Liver (tissue), 9 donors: ENCODE data around the gene PSMD14. TPM values are rescaled to one million over a fixed set of nuclear protein-coding genes. Genes with fewer than 3 reads are reported as not detected.

ENCODE experiments used
- DNase-seq: peaks from one replicate; pipeline ENCODE4 v3.0.0-alpha.2; 2017; ENCODE audit warnings: low spot score
- H3K27ac ChIP-seq, 2 donors: one replicate each; pipeline ENCODE4 v1.7.0; 2013; ENCODE audit warnings: inconsistent platforms in 2 of 2, low read length in 2 of 2, control low read depth in 1 of 2, low read depth in 1 of 2, mild to moderate bottlenecking in 1 of 2
- H3K27me3 ChIP-seq, 4 donors: one replicate each; pipeline versions ENCODE4 v1.6.1 to v1.7.0; 2013; ENCODE audit warnings: low read length in 3 of 4, inconsistent platforms in 1 of 4, mild to moderate bottlenecking in 1 of 4, moderate library complexity in 1 of 4; ENCODE audit not compliant: control insufficient read depth in 4 of 4, insufficient read depth in 4 of 4
- H3K36me3 ChIP-seq, 4 donors: one replicate each; pipeline versions ENCODE4 v1.6.1 to v1.7.0; 2013; ENCODE audit warnings: low read length in 3 of 4, mild to moderate bottlenecking in 3 of 4, low read depth in 1 of 4, moderate library complexity in 1 of 4; ENCODE audit not compliant: control insufficient read depth in 4 of 4, insufficient read depth in 3 of 4
- H3K4me1 ChIP-seq, 4 donors: one replicate each; pipeline versions ENCODE4 v1.6.1 to v1.7.0; 2013; ENCODE audit warnings: low read length in 3 of 4, mild to moderate bottlenecking in 3 of 4, moderate library complexity in 1 of 4; ENCODE audit not compliant: control insufficient read depth in 4 of 4, insufficient read depth in 4 of 4
- H3K4me3 ChIP-seq, 3 donors: one replicate each; pipeline versions ENCODE4 v1.6.1 to v1.7.0; 2013; ENCODE audit warnings: low read length in 3 of 3, control low read depth in 1 of 3, low read depth in 1 of 3, mild to moderate bottlenecking in 1 of 3
- H3K9ac ChIP-seq, 2 donors: one replicate each; pipeline ENCODE4 v1.7.0; 2013; ENCODE audit warnings: low read length in 2 of 2, mild to moderate bottlenecking in 2 of 2, moderate library complexity in 2 of 2, control low read depth in 1 of 2, low read depth in 1 of 2
- H3K9me3 ChIP-seq, 4 donors: one replicate each; pipeline versions ENCODE4 v1.6.1 to v1.7.0; 2013; ENCODE audit warnings: low read length in 3 of 4; ENCODE audit not compliant: control insufficient read depth in 4 of 4
- ATF3 ChIP-seq: IDR thresholded peaks from 2 replicates; pipeline ENCODE4 v1.6.1; 2016; ENCODE audit warnings: antibody characterized with exemption
- EGR1 ChIP-seq, 2 donors: IDR thresholded peaks; 2 replicates each; pipeline ENCODE4 v1.6.1; 2016 to 2018; ENCODE audit warnings: antibody characterized with exemption in 2 of 2, low read depth in 2 of 2
- FOXA1 ChIP-seq: IDR thresholded peaks from 2 replicates; pipeline ENCODE4 v1.6.1; 2016; ENCODE audit warnings: antibody characterized with exemption
- FOXA2 ChIP-seq: IDR thresholded peaks from 2 replicates; pipeline ENCODE4 v1.6.1; 2016; ENCODE audit warnings: antibody characterized with exemption
- GABPA ChIP-seq, 2 donors: IDR thresholded peaks in 1 of 2; conservative IDR thresholded peaks in 1 of 2; 2 replicates each; pipeline ENCODE4 v1.6.1; 2016; ENCODE audit warnings: antibody characterized with exemption in 2 of 2, mild to moderate bottlenecking in 1 of 2, moderate library complexity in 1 of 2
- HNF4A ChIP-seq, 2 donors: conservative IDR thresholded peaks; 2 replicates each; pipeline ENCODE4 v1.6.1; 2016; ENCODE audit warnings: antibody characterized with exemption in 2 of 2, mild to moderate bottlenecking in 2 of 2
- HNF4G ChIP-seq: IDR thresholded peaks from 2 replicates; pipeline ENCODE4 v1.6.1; 2016; ENCODE audit warnings: antibody characterized with exemption
- JUND ChIP-seq, 2 donors: IDR thresholded peaks; 2 replicates each; pipeline ENCODE4 v1.6.1; 2016; ENCODE audit warnings: antibody characterized with exemption in 2 of 2
- MAX ChIP-seq: IDR thresholded peaks from 2 replicates; pipeline ENCODE4 v1.6.1; 2016; ENCODE audit warnings: antibody characterized with exemption
- REST ChIP-seq: IDR thresholded peaks from 2 replicates; pipeline ENCODE4 v1.6.1; 2016; ENCODE audit warnings: antibody characterized with exemption, mild to moderate bottlenecking
- RXRA ChIP-seq, 2 donors: IDR thresholded peaks; 2 replicates each; pipeline ENCODE4 v1.6.1; 2017 to 2018; ENCODE audit warnings: antibody characterized with exemption in 2 of 2, mild to moderate bottlenecking in 1 of 2
- SP1 ChIP-seq: IDR thresholded peaks from 2 replicates; pipeline ENCODE4 v1.6.1; 2018; ENCODE audit warnings: antibody characterized with exemption, mild to moderate bottlenecking
- TAF1 ChIP-seq: conservative IDR thresholded peaks from 2 replicates; pipeline ENCODE4 v1.6.1; 2016; ENCODE audit warnings: antibody characterized with exemption, mild to moderate bottlenecking
- YY1 ChIP-seq: IDR thresholded peaks from 2 replicates; pipeline ENCODE4 v1.6.1; 2016; ENCODE audit warnings: antibody characterized with exemption, mild to moderate bottlenecking
- ZBTB33 ChIP-seq: IDR thresholded peaks from 2 replicates; pipeline ENCODE4 v1.6.1; 2016; ENCODE audit warnings: antibody characterized with exemption
- WGBS: extraction: QIAGEN DNeasy Blood & Tissue Kit; methylation state at CpG from one replicate; pipeline ENCODE4 v1.1.7; 2013; 5-methylcytosine and 5-hydroxymethylcytosine counted together
- polyA plus RNA-seq, 2 donors: library from polyadenylated mRNA; stranded (reverse) in 1 of 2; unstranded in 1 of 2; fragments of 200-250 nt in 1 of 2; fragments of >200 nt in 1 of 2; fragmentation: Nextera tagmentation in 1 of 2; extraction: Ambion mirVana in 1 of 2; gene quantifications; one replicate each; pipeline versions ENCODE4 v1.2.1 to v1.2.3, GENCODE V29; 2013 to 2015
- total RNA-seq, 2 donors: library from RNA; depleted of rRNA; stranded (reverse); fragments of >200 nt; gene quantifications; one replicate each; pipeline ENCODE4 v1.2.3, GENCODE V29; 2014
- TF ChIP-seq, protein P1 (sequence below): fragments of 150-350 bp; IDR thresholded peaks from 2 replicates; pipeline ENCODE4 v1.5.1; 2017; ENCODE audit warnings: improper control_type of control experiment, low read depth, low read length; ENCODE audit not compliant: missing input control
- donor health status: healthy.
- donor health status: healthy.
- donor health status: healthy.
- donor health status: healthy.
- donor health status: healthy.

The PSMD14 gene
- total and polyA plus RNA-seq, 4 donors, result 32.0 to 37.9 (median 33.7) TPM

DNA sequence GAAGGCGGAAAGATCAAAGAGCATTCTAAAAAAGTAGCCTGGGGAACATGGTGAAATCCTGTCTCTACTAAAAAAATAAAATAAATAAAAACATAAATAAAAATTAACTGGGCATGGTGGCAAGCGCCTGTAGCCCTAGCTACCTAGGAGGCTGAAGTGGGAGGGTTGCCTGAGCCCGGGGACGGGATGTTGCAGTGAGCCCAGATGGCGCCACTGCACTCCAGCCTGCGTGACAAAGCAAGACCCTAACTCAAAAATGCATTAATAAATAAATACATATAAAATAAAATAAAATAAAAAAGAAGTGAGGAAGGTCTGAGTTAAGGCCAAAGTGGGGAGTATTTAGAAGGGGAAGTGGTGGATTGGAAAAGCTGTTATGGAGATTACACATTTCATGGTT, 1.3 kb upstream of the PSMD14 start:
- Histone ChIP-seq H3K9ac (no peak overlapping the region), H3K27me3 (no peaks in the 10 kb centered on the region), H3K4me3 (no peak overlapping the region), H3K4me1 (peaks cover 3 to 11% (median 4%) of the 10 kb centered on the region in 4 donors), H3K27ac (no peak overlapping the region), H3K9me3 (peaks cover 0 to 12% (median 3%) of the 10 kb centered on the region in 4 donors), H3K36me3 (no peaks in the 10 kb centered on the region)
- DNase-seq, result no peak
- TF ChIP-seq, protein P1, sequence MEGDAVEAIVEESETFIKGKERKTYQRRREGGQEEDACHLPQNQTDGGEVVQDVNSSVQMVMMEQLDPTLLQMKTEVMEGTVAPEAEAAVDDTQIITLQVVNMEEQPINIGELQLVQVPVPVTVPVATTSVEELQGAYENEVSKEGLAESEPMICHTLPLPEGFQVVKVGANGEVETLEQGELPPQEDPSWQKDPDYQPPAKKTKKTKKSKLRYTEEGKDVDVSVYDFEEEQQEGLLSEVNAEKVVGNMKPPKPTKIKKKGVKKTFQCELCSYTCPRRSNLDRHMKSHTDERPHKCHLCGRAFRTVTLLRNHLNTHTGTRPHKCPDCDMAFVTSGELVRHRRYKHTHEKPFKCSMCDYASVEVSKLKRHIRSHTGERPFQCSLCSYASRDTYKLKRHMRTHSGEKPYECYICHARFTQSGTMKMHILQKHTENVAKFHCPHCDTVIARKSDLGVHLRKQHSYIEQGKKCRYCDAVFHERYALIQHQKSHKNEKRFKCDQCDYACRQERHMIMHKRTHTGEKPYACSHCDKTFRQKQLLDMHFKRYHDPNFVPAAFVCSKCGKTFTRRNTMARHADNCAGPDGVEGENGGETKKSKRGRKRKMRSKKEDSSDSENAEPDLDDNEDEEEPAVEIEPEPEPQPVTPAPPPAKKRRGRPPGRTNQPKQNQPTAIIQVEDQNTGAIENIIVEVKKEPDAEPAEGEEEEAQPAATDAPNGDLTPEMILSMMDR, result no peak
- TF ChIP-seq EGR1 (IDR thresholded peaks at IDR 0.05; ENCODE audit: low read depth in 2 of 2) (no peak), REST (no peak), FOXA1 (no peak), TAF1 (no peak), ATF3 (no peak), HNF4G (no peak), SP1 (no peak), GABPA (IDR thresholded peaks at IDR 0.05 in 1 of 2, conservative IDR thresholded peaks at IDR 0.05 in 1 of 2) (no peak), MAX (no peak), JUND (IDR thresholded peaks at IDR 0.05) (no peak), RXRA (IDR thresholded peaks at IDR 0.05) (no peak), HNF4A (conservative IDR thresholded peaks at IDR 0.05) (no peak), ZBTB33 (no peak)
- WGBS, result 97% methylated on average over 6 of the region's 6 CpGs

DNA sequence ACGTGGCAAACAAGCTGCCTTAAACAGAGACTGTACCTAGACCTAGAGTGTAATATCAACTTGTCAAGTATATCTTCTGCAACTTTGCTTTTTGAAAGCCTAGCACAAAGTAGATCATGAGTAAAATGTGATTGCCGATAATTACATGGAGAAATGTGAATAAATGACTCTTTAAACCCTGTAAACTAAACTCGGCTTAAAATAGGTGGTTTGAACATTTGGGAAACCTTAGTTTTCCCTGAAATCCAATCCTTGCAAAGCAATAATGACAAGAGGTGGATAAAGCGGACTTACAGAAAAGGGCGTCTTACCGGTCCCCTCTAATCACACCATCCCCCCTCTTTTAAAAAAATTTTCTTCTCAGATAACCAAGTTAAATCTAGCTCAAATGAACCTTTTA, 549 bp upstream of the PSMD14 start:
- Histone ChIP-seq H3K4me3 (peak overlapping the region; percentile 65 to 76 (median 69)), H3K27me3 (no peaks in the 10 kb centered on the region), H3K36me3 (no peaks in the 10 kb centered on the region), H3K9ac (peak overlapping the region; percentile 71 to 77), H3K9me3 (peaks cover 0 to 12% (median 3%) of the 10 kb centered on the region in 4 donors), H3K27ac (peak overlapping the region; percentile 55 to 59), H3K4me1 (peaks cover 3 to 11% (median 4%) of the 10 kb centered on the region in 4 donors)
- WGBS, result 37% methylated on average over 6 of the region's 6 CpGs
- TF ChIP-seq FOXA1, result no peak
- TF ChIP-seq YY1, result no peak
- no peak for TF ChIP-seq JUND (IDR thresholded peaks at IDR 0.05)
- TF ChIP-seq HNF4A (conservative IDR thresholded peaks at IDR 0.05), result no peak
- TF ChIP-seq TAF1, result no peak
- no peak for TF ChIP-seq FOXA2
- no peak for DNase-seq
